HepG2 (cell line): ENCODE data around the gene SSBP1. TPM values are rescaled to one million over a fixed set of nuclear protein-coding genes. Genes with fewer than 3 reads are reported as not detected.

Source experiments
- CREM ChIP-seq, 2 experiments: sonication (generic) in 1 of 2; formaldehyde crosslinking in 1 of 2; IDR thresholded peaks; 2 replicates each; pipeline versions ENCODE4 v1.4.0 to v1.6.1; 2016 to 2020; ENCODE audit warnings: antibody characterized with exemption in 1 of 2, mild to moderate bottlenecking in 1 of 2, missing genetic modification reagents in 1 of 2
- DNMT1 ChIP-seq: sonication (generic); formaldehyde crosslinking; IDR thresholded peaks from 2 replicates; pipeline ENCODE4 v1.5.1; 2020; ENCODE audit warnings: mild to moderate bottlenecking, missing genetic modification reagents
- MTERF4 ChIP-seq: sonication (generic); formaldehyde crosslinking; IDR thresholded peaks from 2 replicates; pipeline ENCODE4 v1.8.0; 2023; ENCODE audit warnings: mild to moderate bottlenecking, missing genetic modification reagents
- MYC ChIP-seq: sonication (generic); formaldehyde crosslinking; IDR thresholded peaks from 2 replicates; pipeline ENCODE4 v1.9.0; 2021; ENCODE audit warnings: missing genetic modification reagents, borderline replicate concordance
- NFATC3 ChIP-seq: sonication (generic); formaldehyde crosslinking; IDR thresholded peaks from 2 replicates; pipeline ENCODE4 v1.5.1; 2020; ENCODE audit warnings: mild to moderate bottlenecking, missing genetic modification reagents
- NFE2L1 ChIP-seq: sonication (generic); formaldehyde crosslinking; IDR thresholded peaks from 2 replicates; pipeline ENCODE4 v1.4.0; 2020; ENCODE audit warnings: missing genetic modification reagents, mild to moderate bottlenecking, borderline replicate concordance
- NFRKB ChIP-seq: fragments of 450-650 bp; IDR thresholded peaks from 2 replicates; pipeline ENCODE4 v1.6.1; 2017
- PHF8 ChIP-seq: sonication (generic); formaldehyde crosslinking; IDR thresholded peaks from 2 replicates; pipeline ENCODE4 v1.5.0; 2020; ENCODE audit warnings: missing genetic modification reagents
- RAD21 ChIP-seq: fragments of 450-650 bp; formaldehyde crosslinking; IDR thresholded peaks from 2 replicates; pipeline ENCODE4 v1.5.0; 2020; ENCODE audit warnings: mild to moderate bottlenecking
- RBFOX2 ChIP-seq: fragments of 200-400 bp; formaldehyde crosslinking; IDR thresholded peaks from 2 replicates; pipeline ENCODE4 v1.6.1; 2017; ENCODE audit warnings: low read depth, mild to moderate bottlenecking, low read length
- RNF2 ChIP-seq: fragments of 450-650 bp; conservative IDR thresholded peaks from 2 replicates; pipeline ENCODE4 v1.6.1; 2016; ENCODE audit warnings: low read depth
- SMAD1 ChIP-seq: sonication (generic); formaldehyde crosslinking; IDR thresholded peaks from 2 replicates; pipeline ENCODE4 v1.4.0; 2020; ENCODE audit warnings: missing genetic modification reagents, low read depth, mild to moderate bottlenecking, borderline replicate concordance
- TGIF2 ChIP-seq: IDR thresholded peaks from 2 replicates; pipeline ENCODE4 v1.6.1; 2016; ENCODE audit warnings: control low read depth, missing compliant biosample characterization
- U2AF2 ChIP-seq: fragments of 200-400 bp; formaldehyde crosslinking; IDR thresholded peaks from 2 replicates; pipeline ENCODE4 v1.6.1; 2017; ENCODE audit warnings: low read depth, mild to moderate bottlenecking, low read length
- ZBTB34 ChIP-seq: sonication (generic); formaldehyde crosslinking; IDR thresholded peaks from 2 replicates; pipeline ENCODE4 v1.8.0; 2022; ENCODE audit warnings: mild to moderate bottlenecking, missing genetic modification reagents
- ZKSCAN8 ChIP-seq: IDR thresholded peaks from 2 replicates; pipeline ENCODE4 v1.6.1; 2016; ENCODE audit warnings: borderline replicate concordance, missing genetic modification reagents, missing compliant biosample characterization
- ZNF567 ChIP-seq: sonication (generic); formaldehyde crosslinking; IDR thresholded peaks from 2 replicates; pipeline ENCODE4 v1.8.1; 2023; ENCODE audit warnings: mild to moderate bottlenecking, missing genetic modification reagents, borderline replicate concordance
- ZNF782 ChIP-seq: sonication (generic); formaldehyde crosslinking; IDR thresholded peaks from 2 replicates; pipeline ENCODE4 v1.4.0; 2020; ENCODE audit warnings: missing genetic modification reagents, mild to moderate bottlenecking, borderline replicate concordance
- ZNF788 ChIP-seq: sonication (generic); formaldehyde crosslinking; IDR thresholded peaks from 2 replicates; pipeline ENCODE4 v1.5.0; 2020; ENCODE audit warnings: mild to moderate bottlenecking, missing genetic modification reagents, borderline replicate concordance
- polyA plus RNA-seq, 8 experiments: library from polyadenylated mRNA; depleted of rRNA in 3 of 8; stranded (reverse) in 7 of 8; unstranded in 1 of 8; fragments of >200 nt; fragmentation: Illumina TruSeq in 4 of 8; extraction: Trizol in 4 of 8; gene quantifications; 2 replicates each; pipeline versions ENCODE4 v1.2.1 to v1.2.3, GENCODE V29; 2011 to 2016; ENCODE audit warnings: low read depth in 4 of 8, missing spikeins in 1 of 8, mixed read lengths in 1 of 8; ENCODE audit not compliant: insufficient read depth in 1 of 8
- total RNA-seq, 5 experiments: library from RNA; depleted of rRNA; stranded (reverse); fragments of >200 nt; fragmentation: Illumina TruSeq; extraction: Trizol; gene quantifications; 2 replicates each; pipeline ENCODE4 v1.2.3, GENCODE V29; 2016; ENCODE audit warnings: low read depth in 1 of 5
- TF ChIP-seq, protein P1 (sequence below): conservative IDR thresholded peaks from 2 replicates; pipeline ENCODE4 v1.6.1; 2018; ENCODE audit warnings: missing genetic modification reagents
- TF ChIP-seq, protein P2 (sequence below): sonication (generic); formaldehyde crosslinking; IDR thresholded peaks from 2 replicates; pipeline ENCODE4; 2020; ENCODE audit warnings: missing genetic modification reagents, mild to moderate bottlenecking, borderline replicate concordance
- TF ChIP-seq, protein P3 (sequence below): sonication (generic); formaldehyde crosslinking; IDR thresholded peaks from 2 replicates; pipeline ENCODE4 v1.4.0; 2020; ENCODE audit warnings: mild to moderate bottlenecking, low read depth, missing genetic modification reagents

SSBP1 gene
- total and polyA plus RNA-seq, 2 of the 13 experiments (the other 11 are each of a cell fraction or from before 2014, with no cell fraction given): 64.4 to 254 TPM

DNA sequence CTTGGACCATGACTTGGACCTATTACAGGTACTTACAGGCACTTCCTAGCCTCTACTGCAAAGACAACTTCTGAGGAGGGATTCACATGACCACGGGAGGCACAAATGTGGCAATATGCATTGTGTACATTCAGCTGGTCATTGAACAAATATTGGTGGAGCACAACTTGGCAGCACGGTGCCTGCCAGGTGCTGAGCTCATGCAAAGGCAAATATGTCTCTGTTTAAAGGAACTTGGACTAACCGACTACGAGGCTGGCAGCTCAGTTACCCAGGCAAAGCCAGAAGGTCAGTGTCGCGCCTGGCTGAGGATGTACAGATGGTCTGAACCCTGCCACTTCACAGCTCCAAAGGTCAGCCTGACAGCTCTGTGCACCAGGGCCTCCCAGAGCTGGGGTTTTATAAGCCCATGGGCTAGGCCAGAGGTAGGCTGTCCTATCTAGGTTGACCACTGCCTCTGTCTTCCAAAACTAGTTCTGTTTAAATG lies 42.3 kb upstream of the SSBP1 start (continued):
- no peak for TF ChIP-seq DNMT1 (CRISPR knock-in tag)
- no peak for TF ChIP-seq ZNF788 (CRISPR knock-in tag)
- TF ChIP-seq NFE2L1 (CRISPR knock-in tag): no peak
- peak; percentile 74 for TF ChIP-seq ZBTB34
- TF ChIP-seq ZKSCAN8 (CRISPR knock-in tag): no peak
- no peak for TF ChIP-seq RBFOX2
- TF ChIP-seq RAD21 (CRISPR knock-in tag): no peak
- TF ChIP-seq NFATC3 (CRISPR knock-in tag): no peak
- no peak for TF ChIP-seq ZNF567 (CRISPR knock-in tag)
- no peak for TF ChIP-seq MYC
- TF ChIP-seq TGIF2 (CRISPR knock-in tag): no peak
- no peak for TF ChIP-seq U2AF2
- peak; percentile 57; the same call in 1 of the 2 replicates for TF ChIP-seq CREM (IDR thresholded peaks at IDR 0.05)
- no peak for TF ChIP-seq CREM (CRISPR knock-in tag; IDR thresholded peaks at IDR 0.05)
- TF ChIP-seq, protein P1, sequence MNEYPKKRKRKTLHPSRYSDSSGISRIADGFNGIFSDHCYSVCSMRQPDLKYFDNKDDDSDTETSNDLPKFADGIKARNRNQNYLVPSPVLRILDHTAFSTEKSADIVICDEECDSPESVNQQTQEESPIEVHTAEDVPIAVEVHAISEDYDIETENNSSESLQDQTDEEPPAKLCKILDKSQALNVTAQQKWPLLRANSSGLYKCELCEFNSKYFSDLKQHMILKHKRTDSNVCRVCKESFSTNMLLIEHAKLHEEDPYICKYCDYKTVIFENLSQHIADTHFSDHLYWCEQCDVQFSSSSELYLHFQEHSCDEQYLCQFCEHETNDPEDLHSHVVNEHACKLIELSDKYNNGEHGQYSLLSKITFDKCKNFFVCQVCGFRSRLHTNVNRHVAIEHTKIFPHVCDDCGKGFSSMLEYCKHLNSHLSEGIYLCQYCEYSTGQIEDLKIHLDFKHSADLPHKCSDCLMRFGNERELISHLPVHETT (CRISPR knock-in tag): no peak
- TF ChIP-seq PHF8 (CRISPR knock-in tag): 0 out of 2 replicates have a peak, but pooled peaks have one; percentile 37
- TF ChIP-seq ZNF782 (CRISPR knock-in tag): 0 out of 2 replicates have a peak, but pooled peaks have one; percentile 53
- TF ChIP-seq, protein P2, sequence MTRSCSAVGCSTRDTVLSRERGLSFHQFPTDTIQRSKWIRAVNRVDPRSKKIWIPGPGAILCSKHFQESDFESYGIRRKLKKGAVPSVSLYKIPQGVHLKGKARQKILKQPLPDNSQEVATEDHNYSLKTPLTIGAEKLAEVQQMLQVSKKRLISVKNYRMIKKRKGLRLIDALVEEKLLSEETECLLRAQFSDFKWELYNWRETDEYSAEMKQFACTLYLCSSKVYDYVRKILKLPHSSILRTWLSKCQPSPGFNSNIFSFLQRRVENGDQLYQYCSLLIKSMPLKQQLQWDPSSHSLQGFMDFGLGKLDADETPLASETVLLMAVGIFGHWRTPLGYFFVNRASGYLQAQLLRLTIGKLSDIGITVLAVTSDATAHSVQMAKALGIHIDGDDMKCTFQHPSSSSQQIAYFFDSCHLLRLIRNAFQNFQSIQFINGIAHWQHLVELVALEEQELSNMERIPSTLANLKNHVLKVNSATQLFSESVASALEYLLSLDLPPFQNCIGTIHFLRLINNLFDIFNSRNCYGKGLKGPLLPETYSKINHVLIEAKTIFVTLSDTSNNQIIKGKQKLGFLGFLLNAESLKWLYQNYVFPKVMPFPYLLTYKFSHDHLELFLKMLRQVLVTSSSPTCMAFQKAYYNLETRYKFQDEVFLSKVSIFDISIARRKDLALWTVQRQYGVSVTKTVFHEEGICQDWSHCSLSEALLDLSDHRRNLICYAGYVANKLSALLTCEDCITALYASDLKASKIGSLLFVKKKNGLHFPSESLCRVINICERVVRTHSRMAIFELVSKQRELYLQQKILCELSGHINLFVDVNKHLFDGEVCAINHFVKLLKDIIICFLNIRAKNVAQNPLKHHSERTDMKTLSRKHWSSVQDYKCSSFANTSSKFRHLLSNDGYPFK: no peak
- no peak for TF ChIP-seq SMAD1 (CRISPR knock-in tag)
- TF ChIP-seq MTERF4 (CRISPR knock-in tag): no peak
- TF ChIP-seq, protein P3, sequence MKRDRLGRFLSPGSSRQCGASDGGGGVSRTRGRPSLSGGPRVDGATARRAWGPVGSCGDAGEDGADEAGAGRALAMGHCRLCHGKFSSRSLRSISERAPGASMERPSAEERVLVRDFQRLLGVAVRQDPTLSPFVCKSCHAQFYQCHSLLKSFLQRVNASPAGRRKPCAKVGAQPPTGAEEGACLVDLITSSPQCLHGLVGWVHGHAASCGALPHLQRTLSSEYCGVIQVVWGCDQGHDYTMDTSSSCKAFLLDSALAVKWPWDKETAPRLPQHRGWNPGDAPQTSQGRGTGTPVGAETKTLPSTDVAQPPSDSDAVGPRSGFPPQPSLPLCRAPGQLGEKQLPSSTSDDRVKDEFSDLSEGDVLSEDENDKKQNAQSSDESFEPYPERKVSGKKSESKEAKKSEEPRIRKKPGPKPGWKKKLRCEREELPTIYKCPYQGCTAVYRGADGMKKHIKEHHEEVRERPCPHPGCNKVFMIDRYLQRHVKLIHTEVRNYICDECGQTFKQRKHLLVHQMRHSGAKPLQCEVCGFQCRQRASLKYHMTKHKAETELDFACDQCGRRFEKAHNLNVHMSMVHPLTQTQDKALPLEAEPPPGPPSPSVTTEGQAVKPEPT (CRISPR knock-in tag): 0 out of 2 replicates have a peak, but pooled peaks have one; percentile 49
- TF ChIP-seq NFRKB: no peak
- no peak for TF ChIP-seq RNF2
